Astrocyte of the spinal cord (primary cell): ENCODE data around the gene GABRG3.

Experiments used
- DNase-seq: peaks from one replicate; pipeline ENCODE4 v3.0.0; 2011; ENCODE audit warnings: low read depth, low spot score
- H3K4me3 ChIP-seq: 2 replicates; pipeline ENCODE4 v1.5.1; 2011; ENCODE audit warnings: low read depth, mild to moderate bottlenecking, low read length, moderate library complexity
- in situ Hi-C: cut with HindIII; loops from 2 replicates; pipeline ENCODE4 v1.10.0; 2017; ENCODE audit warnings: low sequenced_read_pairs
- TF ChIP-seq, protein P1 (sequence below): IDR thresholded peaks from 2 replicates; pipeline ENCODE4 v1.5.1; 2012; ENCODE audit warnings: low read depth, mild to moderate bottlenecking, low read length, inconsistent platforms

GABRG3 gene

DNA sequence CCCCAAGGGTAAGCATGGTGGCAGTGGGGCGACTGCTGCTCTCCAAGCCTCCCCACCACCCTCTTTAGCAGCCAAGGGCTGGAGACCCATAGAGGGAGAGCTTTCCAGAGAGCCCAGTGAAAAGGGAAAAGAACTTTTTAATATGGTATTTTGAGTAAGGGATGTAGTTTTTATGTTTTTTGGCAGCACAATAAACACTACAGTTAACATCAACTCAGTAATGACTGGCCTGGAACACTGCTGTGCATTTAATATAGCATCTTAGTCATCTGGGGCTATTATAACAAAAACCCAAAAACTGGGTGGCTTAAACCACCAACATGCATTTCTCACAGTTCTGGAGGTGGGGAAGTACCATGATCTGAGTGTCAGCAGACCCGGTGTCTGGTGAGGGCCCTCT lies 495.8 kb downstream of the GABRG3 start:
- in situ Hi-C loops = no loop called here
- H3K4me3 ChIP-seq = no peak overlapping the region
- TF ChIP-seq, protein P1, sequence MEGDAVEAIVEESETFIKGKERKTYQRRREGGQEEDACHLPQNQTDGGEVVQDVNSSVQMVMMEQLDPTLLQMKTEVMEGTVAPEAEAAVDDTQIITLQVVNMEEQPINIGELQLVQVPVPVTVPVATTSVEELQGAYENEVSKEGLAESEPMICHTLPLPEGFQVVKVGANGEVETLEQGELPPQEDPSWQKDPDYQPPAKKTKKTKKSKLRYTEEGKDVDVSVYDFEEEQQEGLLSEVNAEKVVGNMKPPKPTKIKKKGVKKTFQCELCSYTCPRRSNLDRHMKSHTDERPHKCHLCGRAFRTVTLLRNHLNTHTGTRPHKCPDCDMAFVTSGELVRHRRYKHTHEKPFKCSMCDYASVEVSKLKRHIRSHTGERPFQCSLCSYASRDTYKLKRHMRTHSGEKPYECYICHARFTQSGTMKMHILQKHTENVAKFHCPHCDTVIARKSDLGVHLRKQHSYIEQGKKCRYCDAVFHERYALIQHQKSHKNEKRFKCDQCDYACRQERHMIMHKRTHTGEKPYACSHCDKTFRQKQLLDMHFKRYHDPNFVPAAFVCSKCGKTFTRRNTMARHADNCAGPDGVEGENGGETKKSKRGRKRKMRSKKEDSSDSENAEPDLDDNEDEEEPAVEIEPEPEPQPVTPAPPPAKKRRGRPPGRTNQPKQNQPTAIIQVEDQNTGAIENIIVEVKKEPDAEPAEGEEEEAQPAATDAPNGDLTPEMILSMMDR = no peak
- peak; percentile 18 for DNase-seq

DNA sequence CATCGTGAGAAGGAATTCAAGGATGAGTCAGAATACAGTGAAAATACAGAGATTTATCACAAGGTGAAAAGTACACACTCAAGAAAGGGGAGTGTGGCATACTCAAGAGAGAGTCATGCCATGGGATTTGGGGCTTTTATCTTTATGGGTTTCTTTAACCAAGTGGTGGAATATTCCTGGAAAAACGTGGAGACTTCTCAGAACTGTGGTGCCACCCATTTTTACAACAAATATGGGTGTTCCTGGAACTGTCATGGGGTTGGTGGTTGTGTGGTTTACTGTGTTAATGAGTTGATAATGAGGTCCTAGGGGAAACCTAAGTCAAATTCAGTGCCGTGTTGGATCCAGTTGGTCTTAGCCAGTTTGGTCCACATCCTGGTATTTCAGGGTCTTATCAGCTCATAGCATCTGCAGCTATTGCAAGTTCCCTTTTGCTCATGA lies 497.2 kb downstream of the GABRG3 start:
- no peak for DNase-seq
- TF ChIP-seq, protein P1 = no peak
- H3K4me3 ChIP-seq = no peak overlapping the region
- in situ Hi-C loops = no loop called here

DNA sequence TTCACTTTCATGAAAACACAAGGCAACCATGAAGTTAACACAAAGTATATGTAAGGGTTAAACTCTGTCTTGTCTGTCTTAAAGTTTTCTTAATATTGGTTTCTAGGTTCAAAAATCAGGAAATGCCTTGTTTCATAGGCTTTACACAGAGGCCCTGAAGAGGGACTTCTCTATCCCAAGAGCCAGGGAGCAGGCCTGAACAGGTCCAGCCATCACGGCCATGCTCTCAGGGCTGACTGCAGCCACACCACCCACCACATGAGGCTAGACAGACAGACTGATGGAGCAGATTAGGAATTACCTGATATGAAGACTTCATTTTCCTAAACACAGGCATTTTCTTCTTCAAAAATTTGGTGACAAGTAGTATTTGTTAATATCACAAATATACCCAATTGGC lies 502.9 kb downstream of the GABRG3 start:
- in situ Hi-C loops = no loop called here
- no peak for DNase-seq
- H3K4me3 ChIP-seq = no peak overlapping the region
- TF ChIP-seq, protein P1 = no peak

DNA sequence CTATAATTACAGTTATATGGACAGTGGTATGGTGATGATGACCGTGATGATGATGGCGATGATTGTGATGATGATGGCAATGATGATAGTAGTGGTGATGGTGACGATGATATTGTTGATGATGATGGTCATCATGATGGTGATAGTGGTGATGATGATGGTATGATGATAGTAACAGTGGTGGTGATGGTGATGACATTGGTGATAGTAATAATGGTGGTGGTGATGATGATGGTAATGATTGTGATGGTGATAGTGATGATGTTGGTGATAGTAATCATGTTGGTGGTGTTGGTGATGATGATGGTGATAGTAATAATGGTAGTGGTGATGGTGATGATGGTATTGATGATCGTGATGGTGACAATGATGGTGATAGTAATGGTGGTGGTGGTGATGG lies 504.4 kb downstream of the GABRG3 start:
- DNase-seq = no peak
- H3K4me3 ChIP-seq = no peak overlapping the region
- TF ChIP-seq, protein P1 = no peak
- in situ Hi-C loops = no loop called here

DNA sequence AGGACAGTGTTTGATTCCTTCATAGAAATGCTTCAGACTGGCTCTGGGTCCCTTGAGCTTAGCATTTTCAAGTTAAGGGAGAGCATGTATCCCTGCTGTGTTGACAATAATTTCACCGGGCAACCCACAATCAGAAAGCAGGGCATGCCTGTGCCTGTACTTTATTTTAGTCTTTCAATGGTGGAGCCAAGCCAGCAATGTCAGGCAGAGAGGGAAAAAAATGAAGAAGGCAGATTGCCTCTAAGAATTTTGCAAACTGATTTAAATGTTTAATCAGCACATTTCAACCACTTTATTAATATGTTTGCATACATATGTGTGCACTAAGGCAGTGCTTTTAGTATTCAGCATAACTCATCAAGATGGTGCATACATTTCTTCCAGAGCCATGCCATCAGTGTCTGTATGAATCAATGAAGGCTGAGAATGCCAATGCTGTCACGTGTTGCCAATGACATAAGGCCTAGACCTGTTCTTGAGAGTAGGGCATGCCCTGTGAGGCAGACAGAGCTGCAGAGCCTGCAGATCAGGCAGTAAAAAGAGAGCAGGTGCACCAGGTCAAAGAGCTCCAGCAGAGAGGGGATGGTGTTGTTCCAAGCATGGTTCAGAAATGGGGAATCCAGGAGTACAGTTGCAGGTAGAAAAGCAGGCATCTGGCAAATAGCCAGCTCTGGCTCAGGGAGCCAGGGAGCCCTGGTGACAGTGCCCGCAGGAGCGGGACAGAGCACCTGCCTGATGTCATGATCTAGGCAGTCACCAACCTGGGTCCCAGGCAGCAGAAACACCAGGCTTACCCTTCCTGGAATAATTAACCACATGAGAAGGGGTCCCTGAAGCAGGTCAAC lies 508.5 kb downstream of the GABRG3 start:
- H3K4me3 ChIP-seq = no peak overlapping the region
- in situ Hi-C loops = no loop called here
- DNase-seq = no peak
- TF ChIP-seq, protein P1 = no peak

DNA sequence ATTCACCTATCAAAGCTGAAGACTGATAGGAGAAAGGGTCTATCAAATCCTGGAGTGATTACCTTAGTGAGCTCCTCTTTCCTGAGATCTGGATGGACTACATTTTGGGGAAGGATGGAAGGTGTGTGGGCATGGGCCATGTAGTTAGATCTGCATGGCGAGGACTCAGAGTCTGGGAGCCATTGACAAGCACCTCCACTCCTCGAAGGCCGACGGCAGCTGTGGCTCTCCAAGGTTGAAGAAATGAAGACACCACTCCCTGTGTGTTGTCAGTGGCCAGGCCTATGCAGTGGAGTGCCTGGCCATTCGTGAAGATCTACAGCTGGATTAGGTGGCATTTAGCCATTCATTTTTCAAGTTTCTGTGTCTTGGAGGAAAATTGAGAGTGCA lies 509.2 kb downstream of the GABRG3 start:
- in situ Hi-C loops = no loop called here
- DNase-seq = no peak
- H3K4me3 ChIP-seq = no peak overlapping the region
- TF ChIP-seq, protein P1 = no peak
